ENCODE data around the gene ZBTB7C. TPM values are rescaled to one million over a fixed set of nuclear protein-coding genes. Genes with fewer than 3 reads are reported as not detected.

Gene ZBTB7C
- total RNA-seq, 1 experiment from 2014 or later: 0.33 TPM

- Histone ChIP-seq H3K14ac (ENCODE audit: insufficient read depth, low read length) (no peak overlapping the region), H3K79me2 (ENCODE audit: insufficient read depth, low read length) (no peaks in the 10 kb centered on the region), H3K23ac (ENCODE audit: insufficient read length, low read depth, low read length) (no peak overlapping the region), H2BK15ac (ENCODE audit: low read depth, low read length) (no peak overlapping the region), H3K79me1 (ENCODE audit: insufficient read depth, low read depth, low read length, poor library complexity, severe bottlenecking) (no peaks in the 10 kb centered on the region), H3K9me3 (ENCODE audit: control insufficient read depth, low read depth, low read length) (no peaks in the 10 kb centered on the region), H3K56ac (ENCODE audit: insufficient read length, low read depth, low read length) (no peak overlapping the region), H4K20me1 (ENCODE audit: control insufficient read depth, insufficient read depth, insufficient read length) (no peaks in the 10 kb centered on the region), H4K5ac (ENCODE audit: insufficient read length, low read depth, low read length) (no peak overlapping the region), H3K27me3 (ENCODE audit: insufficient read depth, low read length) (no peaks in the 10 kb centered on the region), H2BK120ac (ENCODE audit: low read depth, low read length, poor library complexity, severe bottlenecking) (no peak overlapping the region), H3K27ac (ENCODE audit: insufficient read length, low read depth, low read length) (no peak overlapping the region), H2BK5ac (ENCODE audit: insufficient read length, low read length) (no peak overlapping the region), H3K4me1 (ENCODE audit: insufficient read depth, low read length) (0 out of 2 replicates have a peak, but pooled peaks cover 4% of the 10 kb centered on the region), H3T11ph (ENCODE audit: low read length) (no peak overlapping the region), H3K23me2 (ENCODE audit: insufficient read length, low read depth, low read length, poor library complexity, severe bottlenecking) (no peaks in the 10 kb centered on the region), H2AK5ac (ENCODE audit: insufficient read length, low read length) (no peak overlapping the region), H2BK20ac (ENCODE audit: low read depth, low read length, poor library complexity, severe bottlenecking) (no peak overlapping the region), H3K4me2 (ENCODE audit: insufficient read depth, insufficient read length, low read length) (no peak overlapping the region), H3K9ac (ENCODE audit: extremely low read depth, insufficient read length, low read length) (no peak overlapping the region), H2AFZ (ENCODE audit: low read length) (no peak overlapping the region), H4K8ac (replicated peaks; ENCODE audit: insufficient read length, low read depth, low read length) (no peak overlapping the region), H3K18ac (ENCODE audit: insufficient read length, low read depth, low read length) (no peak overlapping the region), H2BK12ac (ENCODE audit: insufficient read length, low read depth, low read length) (no peak overlapping the region), H3K4ac (ENCODE audit: low read depth, low read length) (no peak overlapping the region), H4K91ac (ENCODE audit: insufficient read length, low read depth, low read length) (no peak overlapping the region)
- no peak overlapping the region for H3K27ac Mint-ChIP-seq
- WGBS (ENCODE audit: extremely low coverage, insufficient read length, low lambda C conversion rate): no CpG with 5 or more reads among the region's 6 CpGs
- TF ChIP-seq, protein P1, sequence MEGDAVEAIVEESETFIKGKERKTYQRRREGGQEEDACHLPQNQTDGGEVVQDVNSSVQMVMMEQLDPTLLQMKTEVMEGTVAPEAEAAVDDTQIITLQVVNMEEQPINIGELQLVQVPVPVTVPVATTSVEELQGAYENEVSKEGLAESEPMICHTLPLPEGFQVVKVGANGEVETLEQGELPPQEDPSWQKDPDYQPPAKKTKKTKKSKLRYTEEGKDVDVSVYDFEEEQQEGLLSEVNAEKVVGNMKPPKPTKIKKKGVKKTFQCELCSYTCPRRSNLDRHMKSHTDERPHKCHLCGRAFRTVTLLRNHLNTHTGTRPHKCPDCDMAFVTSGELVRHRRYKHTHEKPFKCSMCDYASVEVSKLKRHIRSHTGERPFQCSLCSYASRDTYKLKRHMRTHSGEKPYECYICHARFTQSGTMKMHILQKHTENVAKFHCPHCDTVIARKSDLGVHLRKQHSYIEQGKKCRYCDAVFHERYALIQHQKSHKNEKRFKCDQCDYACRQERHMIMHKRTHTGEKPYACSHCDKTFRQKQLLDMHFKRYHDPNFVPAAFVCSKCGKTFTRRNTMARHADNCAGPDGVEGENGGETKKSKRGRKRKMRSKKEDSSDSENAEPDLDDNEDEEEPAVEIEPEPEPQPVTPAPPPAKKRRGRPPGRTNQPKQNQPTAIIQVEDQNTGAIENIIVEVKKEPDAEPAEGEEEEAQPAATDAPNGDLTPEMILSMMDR (conservative IDR thresholded peaks at IDR 0.05): no peak
- DNase-seq: no peak
- H3K4me3 Mint-ChIP-seq: no peak overlapping the region
- peaks cover 18 to 55% of the 10 kb centered on the region in 2 experiments for H3K4me1 Mint-ChIP-seq
- no peaks in the 10 kb centered on the region for H3K36me3 Mint-ChIP-seq (ENCODE audit: insufficient read depth in 1 of 3, low read depth in 3 of 3)
- H3K27me3 Mint-ChIP-seq (ENCODE audit: low read depth): peaks cover 10% of the 10 kb centered on the region
- no peaks in the 10 kb centered on the region for H3K9me3 Mint-ChIP-seq
Observed at GRCh38 chr18:48125724-48126123, 283.5 kb downstream of the ZBTB7C start.

Data from H9 (cell line).